Measurements from ENCODE around the gene RNF44.

RNF44 gene

DNA sequence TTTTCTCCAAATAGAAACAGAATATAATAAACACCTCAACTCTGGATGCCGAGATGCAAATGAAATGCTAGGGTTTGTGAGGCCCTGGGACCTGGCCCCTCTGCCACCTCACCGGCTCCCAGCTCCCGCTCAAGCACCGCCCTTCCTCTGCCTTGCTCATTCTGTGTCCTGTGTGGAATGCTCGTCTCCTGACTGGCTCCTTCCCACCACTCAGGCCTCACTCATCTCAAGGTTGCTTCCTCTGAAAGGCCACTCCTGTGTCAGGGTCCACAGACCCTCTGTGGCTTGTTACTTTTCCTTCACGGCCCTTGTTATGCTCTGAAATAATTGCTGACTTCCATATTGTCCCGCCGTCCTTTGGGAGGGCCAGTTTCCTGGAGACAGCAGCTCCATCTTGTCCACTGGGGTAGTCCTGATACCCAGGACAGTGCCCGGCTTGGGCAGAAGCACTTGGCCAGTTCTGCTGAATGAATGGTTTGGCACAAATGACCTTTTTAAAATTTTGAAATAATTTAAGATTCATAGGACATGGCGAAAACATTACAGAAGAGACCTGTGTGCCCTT, 15.4 kb downstream of the RNF44 start:
- no peak overlapping the region for H3K4me3 ChIP-seq
- no peak for DNase-seq (ENCODE audit: low spot score)
- H3K27ac ChIP-seq = no peak overlapping the region
- TF ChIP-seq, protein P1, sequence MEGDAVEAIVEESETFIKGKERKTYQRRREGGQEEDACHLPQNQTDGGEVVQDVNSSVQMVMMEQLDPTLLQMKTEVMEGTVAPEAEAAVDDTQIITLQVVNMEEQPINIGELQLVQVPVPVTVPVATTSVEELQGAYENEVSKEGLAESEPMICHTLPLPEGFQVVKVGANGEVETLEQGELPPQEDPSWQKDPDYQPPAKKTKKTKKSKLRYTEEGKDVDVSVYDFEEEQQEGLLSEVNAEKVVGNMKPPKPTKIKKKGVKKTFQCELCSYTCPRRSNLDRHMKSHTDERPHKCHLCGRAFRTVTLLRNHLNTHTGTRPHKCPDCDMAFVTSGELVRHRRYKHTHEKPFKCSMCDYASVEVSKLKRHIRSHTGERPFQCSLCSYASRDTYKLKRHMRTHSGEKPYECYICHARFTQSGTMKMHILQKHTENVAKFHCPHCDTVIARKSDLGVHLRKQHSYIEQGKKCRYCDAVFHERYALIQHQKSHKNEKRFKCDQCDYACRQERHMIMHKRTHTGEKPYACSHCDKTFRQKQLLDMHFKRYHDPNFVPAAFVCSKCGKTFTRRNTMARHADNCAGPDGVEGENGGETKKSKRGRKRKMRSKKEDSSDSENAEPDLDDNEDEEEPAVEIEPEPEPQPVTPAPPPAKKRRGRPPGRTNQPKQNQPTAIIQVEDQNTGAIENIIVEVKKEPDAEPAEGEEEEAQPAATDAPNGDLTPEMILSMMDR (IDR thresholded peaks at IDR 0.05) = no peak

GRCh38 chr5:176521286-176521685, 15.9 kb downstream of the RNF44 start:
- TF ChIP-seq, protein P1 (IDR thresholded peaks at IDR 0.05) = no peak
- DNase-seq (ENCODE audit: low spot score) = no peak
- H3K4me3 ChIP-seq = no peak overlapping the region

DNA sequence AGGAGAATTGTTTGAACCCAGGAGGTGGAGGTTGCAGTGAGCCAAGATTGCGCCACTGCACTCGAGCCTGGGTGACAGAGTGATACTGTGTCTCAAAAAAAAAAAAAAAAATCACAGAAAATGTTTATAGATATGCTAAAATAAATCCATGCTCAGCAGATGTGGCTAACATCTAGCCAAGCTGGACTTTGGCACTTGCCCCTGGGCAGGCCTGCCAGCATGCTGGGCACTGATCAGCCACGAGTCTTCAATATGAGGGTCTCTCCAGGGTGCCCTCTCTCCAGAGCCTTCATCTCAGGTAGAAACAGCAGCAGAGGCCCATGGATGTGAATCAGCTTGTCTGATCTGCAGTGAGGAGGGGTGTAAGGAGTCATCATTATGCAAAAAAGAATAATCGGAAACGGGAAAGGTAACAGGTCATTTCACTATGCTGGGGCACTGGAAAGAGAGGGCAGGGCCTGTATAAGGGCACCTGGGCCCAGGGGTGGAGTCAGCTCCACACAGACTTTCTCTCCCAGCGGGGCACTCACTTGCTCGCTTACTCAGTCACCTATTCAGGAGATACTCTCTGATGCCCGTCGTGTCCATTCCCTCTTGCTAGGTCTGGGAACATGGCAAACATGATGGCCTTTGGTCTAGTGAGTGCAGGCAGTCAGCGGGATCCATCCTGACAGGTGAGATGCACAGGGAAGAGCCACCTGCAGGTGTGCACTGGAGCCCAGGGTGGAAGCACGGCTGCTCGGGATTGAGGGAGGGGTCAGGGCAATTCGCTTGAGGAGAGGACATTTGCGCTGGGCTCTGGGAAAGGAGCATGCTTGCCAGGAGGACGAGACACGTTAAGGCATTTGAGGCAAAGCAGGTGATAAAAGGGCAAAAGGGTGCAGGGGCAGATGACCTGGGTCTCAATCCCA, 17.1 kb downstream of the RNF44 start:
- TF ChIP-seq, protein P1 (IDR thresholded peaks at IDR 0.05) = no peak
- no peak overlapping the region for H3K27ac ChIP-seq
- no peak for DNase-seq (ENCODE audit: low spot score)
- H3K4me3 ChIP-seq = no peak overlapping the region

More at GRCh38 chr5:176521286-176521685, 15.9 kb downstream of the RNF44 start:
- no peak overlapping the region for H3K27ac ChIP-seq

DNA sequence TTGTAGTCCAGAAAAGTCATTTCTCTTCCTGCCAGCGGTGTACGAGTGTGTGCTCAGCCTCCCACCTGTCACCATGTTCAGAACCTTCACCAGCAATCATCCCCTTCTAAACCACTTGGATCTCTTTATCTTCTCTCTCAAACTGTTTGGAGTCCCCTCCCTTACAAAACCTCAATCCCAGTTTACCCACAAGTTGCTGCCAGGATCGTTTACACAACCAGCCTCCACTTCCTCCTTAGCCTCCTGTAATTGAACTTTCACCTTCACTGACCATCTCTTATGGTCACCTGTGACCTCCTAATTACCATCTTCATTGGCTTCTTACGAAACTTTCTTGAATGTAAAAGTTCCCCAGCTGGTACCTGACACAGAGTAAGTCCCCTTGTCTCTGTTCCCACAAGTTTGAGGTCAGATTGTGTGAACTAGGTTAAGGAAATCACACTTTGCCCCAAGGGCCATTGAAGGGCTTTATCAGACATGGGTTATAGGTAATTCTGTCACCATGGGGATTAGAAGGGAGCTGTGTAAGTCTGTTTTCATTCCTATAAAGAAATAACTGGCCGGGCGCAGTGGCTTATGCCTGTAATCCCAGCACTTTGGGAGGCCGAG, 20.0 kb downstream of the RNF44 start:
- TF ChIP-seq, protein P1 (IDR thresholded peaks at IDR 0.05) = no peak
- no peak for DNase-seq (ENCODE audit: low spot score)
- Histone ChIP-seq H3K27ac (no peak overlapping the region), H3K4me3 (no peak overlapping the region)

DNA sequence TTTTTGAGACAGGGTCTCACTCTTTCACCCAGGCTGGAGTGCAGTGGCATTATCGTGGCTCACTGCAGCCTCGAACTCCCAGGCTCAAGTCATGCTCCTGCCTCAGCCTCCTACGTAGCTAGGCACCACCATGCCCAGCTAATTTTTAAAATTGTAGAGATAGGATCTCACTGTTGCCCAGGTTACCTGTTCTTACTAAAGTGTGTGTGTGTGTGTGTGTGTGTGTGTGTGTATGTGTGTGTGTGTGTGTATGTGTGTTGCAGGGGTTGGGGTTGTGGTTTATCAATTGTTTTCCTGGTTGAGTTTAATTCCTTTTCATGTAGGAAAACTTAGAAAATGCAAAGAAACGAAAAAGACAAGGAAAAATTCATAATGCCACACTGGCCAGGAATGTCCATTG, 21.8 kb downstream of the RNF44 start:
- TF ChIP-seq, protein P1 (IDR thresholded peaks at IDR 0.05) = no peak
- no peak for DNase-seq (ENCODE audit: low spot score)
- H3K4me3 ChIP-seq = no peak overlapping the region
- no peak overlapping the region for H3K27ac ChIP-seq

- H3K27ac ChIP-seq = no peak overlapping the region
- no peak overlapping the region for H3K4me3 ChIP-seq
- no peak for DNase-seq (ENCODE audit: low spot score)
- TF ChIP-seq, protein P1 (IDR thresholded peaks at IDR 0.05) = no peak
Measured at GRCh38 chr5:176514244-176514950, 22.8 kb downstream of the RNF44 start.

Measured in coronary artery (tissue), 2 donors.